Raji (cell line): ENCODE measurements around the gene RPS28.

ENCODE experiments used
- POLR2A ChIP-seq: IDR thresholded peaks from 2 replicates; pipeline ENCODE4 v1.6.1; 2011; ENCODE audit warnings: low read depth, low read length, control low read depth; ENCODE audit not compliant: insufficient read depth

Gene RPS28

DNA sequence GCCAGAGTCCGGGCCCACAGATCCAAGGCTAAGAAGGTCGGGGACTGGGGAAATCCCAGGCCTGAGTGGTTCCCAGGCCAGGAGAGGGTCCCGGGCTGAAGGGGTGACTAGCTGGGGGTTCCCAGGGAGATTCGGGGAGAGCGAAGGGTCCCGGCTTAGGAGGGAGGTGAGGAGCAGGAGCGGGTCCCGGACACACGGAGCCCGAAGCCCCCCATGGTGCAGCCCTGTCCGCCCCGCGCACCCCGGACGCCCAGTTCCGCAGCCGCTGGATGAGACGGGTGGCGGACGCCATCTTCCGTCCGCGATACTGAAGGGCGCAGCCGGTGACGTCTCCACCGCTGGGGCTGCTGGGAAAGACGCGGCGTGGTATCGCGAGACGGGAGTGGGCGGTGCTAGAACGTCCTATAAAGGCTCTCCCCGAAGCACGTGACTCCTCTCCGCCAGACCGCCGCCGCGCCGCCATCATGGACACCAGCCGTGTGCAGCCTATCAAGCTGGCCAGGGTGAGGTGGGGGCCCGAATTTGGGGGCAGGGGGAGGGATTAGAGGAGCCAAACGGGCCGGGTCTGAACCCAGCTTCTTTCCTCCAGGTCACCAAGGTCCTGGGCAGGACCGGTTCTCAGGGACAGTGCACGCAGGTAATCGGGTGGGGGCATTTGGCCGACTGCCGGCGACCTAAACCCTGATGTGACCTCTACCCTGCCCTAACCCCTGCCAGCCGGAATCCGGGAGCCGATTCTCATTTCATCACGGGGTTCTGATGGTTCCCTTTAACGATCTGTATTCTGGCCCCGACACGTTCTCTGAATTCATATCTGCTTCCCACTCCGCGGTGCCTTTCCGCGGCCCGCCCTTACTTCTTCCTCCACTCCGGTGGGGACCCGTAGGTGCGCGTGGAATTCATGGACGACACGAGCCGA lies at the start of gene RPS28, which contains the start of gene NDUFA7:
TSS of gene RPS28 (plus strand) at position 430 of the 919 bp plus-strand sequence. CDS start at position 465, 35 bp downstream.
TSS of gene NDUFA7 (minus strand) at position 309 of the 919 bp plus-strand sequence. CDS start at position 292, 17 bp downstream.
- peak; percentile 93 for TF ChIP-seq POLR2A

DNA sequence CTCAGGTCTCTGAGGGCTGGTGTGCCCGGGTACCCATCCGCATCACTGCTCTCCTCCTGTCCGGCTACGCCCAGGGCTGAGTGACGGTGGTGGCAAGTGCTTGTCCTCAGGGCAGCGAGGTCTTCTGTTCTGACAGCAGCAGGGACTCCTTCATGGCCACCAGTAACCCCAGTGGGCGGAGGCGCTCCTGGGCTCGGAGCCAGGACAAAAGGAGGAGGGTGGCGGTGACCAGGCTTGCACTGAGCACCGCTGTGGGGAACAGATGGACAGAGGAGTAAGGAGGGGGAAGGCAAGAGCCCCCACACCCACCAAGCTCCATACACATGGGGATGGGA lies 19.0 kb upstream of the RPS28 start:
- TF ChIP-seq POLR2A: no peak

DNA sequence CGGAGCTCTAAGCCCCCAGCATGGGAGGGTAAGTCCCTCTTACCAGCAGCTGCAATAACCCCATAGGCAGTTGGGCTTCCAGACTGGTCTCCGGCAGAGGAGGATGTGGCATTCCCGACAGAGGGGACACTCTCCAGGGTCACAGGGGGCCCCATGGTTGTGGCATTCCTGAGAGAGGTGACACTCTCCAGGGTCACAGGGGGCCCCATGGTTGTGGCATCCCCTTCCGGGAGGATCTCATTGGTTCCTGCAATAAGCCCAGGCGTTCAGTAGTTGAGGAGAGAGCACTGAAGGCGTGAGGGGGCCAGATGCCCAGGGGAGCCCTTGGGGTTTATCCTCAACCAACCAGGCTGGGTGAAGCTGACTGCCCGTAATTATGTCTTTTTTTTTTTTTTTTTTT lies 18.6 kb upstream of the RPS28 start:
- TF ChIP-seq POLR2A: no peak

DNA sequence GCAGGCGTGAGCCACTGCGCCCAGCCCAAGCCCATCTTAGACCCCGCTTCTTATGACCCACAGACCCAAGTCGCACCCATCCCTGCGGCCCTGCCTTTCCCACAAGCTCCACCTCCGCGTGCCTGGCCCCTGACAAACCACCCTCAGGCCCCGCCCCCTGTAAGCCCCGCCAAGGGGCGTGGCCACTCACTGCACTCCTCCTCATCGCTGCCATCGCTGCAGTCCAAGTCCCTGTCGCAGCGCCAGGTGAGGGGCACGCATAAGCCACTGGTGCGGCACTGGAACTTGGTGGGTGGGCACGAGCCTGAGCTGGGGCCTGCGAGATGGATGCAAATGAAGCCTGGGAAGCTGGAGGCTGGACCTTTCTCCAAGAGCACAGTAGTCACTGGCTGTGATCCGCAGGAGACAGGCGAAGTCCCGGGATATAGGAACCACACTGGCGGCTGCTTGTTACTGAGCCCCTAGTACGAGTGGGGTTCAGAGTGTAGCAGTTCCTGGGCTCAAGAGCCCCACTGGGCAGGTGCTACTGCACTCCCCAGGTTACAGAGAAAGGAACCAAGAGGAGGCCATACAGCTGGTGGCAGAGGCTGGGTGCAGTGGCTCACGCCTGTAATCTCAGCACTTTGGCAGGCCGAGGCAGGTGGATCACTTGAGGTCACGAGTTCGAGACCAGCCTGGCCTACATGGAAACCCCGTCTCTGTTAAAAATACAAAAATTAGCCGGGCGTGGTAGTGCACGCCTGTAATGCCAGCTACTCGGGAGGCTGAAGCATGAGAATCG lies 16.3 kb upstream of the RPS28 start:
- no peak for TF ChIP-seq POLR2A

DNA sequence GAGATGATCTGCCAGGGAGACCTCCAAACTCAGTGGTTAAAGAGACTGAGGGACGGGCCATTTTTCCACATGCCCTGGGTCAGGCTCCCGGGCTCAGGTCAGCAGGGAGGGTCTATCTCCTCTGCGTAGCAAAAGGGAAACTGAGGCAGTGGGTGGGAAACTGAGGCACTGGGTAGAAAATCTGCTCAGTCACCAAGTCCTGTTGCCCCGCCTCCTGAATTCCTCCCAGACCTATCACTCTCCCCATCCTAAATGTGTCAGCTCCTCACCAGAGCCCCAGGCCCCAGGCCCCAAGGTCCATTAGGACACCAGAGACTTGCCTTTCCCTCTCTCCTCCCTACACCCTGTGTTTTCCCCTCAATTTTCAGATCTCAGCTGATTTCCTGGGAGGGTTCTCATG lies 15.5 kb upstream of the RPS28 start:
- no peak for TF ChIP-seq POLR2A

GRCh38 chr19:8306235-8307054 lies 14.9 kb upstream of the RPS28 start:
- no peak for TF ChIP-seq POLR2A

GRCh38 chr19:8307400-8307964 lies 13.8 kb upstream of the RPS28 start:
- TF ChIP-seq POLR2A: no peak

GRCh38 chr19:8307965-8308866 lies 13.1 kb upstream of the RPS28 start, which contains the start of gene CD320:
Gene CD320 (minus strand): TSS chr19:8308358. CDS start chr19:8308290, 68 bp downstream.
- TF ChIP-seq POLR2A: peak; percentile 92

DNA sequence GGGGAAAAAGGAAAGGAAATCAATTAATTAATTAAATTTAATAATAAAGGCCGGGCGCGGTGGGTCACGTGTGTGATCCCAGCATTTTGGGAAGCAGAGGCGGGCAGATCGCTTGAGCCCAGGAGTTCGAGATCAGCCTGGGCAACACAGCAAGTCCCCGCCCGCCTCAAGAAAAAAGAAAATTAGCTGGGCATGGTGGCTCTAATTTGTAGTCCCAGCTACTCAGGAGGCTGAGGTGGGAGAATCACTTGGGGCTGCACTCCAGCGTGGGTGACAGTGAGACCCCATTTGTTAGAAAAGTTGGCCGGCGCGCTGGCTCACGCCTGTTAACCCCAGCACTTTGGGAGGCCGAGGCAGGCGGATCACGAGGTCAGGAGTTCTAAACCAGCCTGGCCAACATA lies 12.4 kb upstream of the RPS28 start:
- no peak for TF ChIP-seq POLR2A

DNA sequence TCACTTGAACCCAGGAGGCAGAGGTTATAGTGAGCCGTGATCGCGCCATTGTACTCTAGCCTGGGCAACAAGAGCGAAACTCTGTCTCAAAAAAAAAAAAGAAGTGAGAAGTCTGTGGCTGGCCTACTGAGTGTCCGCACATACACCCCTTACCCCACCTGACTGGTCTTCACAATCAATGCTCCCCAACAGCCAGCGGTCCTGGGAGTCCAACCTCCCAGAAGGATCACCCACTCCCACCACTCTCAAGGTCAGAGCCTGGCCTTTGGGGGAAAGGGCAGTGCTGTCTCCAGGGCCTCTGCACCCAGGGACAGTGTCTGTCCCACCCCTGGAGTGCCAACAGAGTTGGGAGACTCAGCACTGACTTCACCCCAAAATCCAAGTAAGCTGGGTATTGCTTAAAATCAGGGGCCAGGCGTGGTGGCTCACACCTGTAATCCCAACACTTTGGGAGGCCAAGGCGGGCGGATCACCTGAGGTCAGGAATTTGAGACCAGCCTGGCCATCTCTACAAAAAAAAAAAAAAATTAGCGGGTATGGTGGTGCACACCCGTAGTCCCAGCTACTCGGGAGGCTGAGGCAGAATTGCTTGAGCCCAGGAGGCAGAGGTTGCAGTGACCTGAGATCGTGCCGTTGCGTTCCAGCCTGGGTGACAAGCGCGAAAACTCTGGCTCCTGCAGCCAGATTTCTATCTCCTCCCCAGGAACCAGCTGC lies 10.8 kb upstream of the RPS28 start:
- no peak for TF ChIP-seq POLR2A

DNA sequence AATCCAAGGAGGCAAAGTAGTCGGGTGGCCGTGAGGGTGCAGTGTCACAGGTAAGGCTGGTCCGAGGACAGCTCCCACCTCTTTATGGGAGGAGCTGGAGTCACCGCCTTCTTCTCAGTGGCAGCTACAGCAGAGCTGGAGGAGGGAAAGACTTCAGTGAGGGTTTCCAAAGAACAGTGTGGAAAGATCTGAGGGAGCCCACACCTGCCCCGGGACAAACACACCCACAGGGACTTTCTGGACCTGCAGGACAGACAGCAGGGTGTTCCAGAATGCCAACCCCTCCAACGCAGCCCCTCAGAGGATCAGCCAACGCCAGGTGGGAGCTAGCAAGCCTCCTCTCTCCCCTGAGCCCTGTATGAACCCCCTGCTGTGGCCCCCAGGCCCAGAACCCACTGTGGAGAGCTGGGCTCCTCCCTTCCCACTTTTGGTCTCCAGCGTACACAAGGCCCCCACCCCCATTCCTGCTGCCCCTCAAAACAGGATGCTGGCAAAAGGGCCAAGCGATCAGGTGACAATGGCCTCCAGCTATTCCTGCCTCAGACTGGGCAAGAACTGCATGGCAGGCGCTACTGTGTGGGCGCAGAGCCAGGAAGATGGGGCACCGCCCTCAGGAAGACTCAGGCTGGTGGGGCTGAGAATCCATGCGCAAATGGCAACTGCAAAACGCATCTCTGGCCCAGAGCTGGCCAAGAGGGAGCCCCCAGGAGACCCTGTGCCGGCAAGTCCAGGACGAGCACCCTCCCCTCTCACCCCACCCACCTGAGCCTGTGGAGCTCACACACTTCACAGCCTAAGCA lies 9.6 kb upstream of the RPS28 start:
- no peak for TF ChIP-seq POLR2A
